Stomach smooth muscle (tissue), 2 donors: Measurements from ENCODE around the gene SPACA4.

ENCODE experiments used
- H3K27ac ChIP-seq: one replicate; pipeline ENCODE4 v1.7.0; 2013; ENCODE audit warnings: mild to moderate bottlenecking, low read length, inconsistent platforms
- H3K27me3 ChIP-seq, 2 donors: one replicate each; pipeline ENCODE4 v1.7.0; 2013; ENCODE audit warnings: low read length in 2 of 2; ENCODE audit not compliant: insufficient read depth in 2 of 2, control insufficient read depth in 1 of 2
- H3K36me3 ChIP-seq, 2 donors: one replicate each; pipeline ENCODE4 v1.7.0; 2013; ENCODE audit warnings: low read length in 2 of 2; ENCODE audit not compliant: control insufficient read depth in 2 of 2, insufficient read depth in 2 of 2
- H3K4me1 ChIP-seq: one replicate; pipeline ENCODE4 v1.7.0; 2013; ENCODE audit warnings: low read length; ENCODE audit not compliant: control insufficient read depth, insufficient read depth
- H3K4me3 ChIP-seq, 2 donors: one replicate each; pipeline ENCODE4 v1.7.0; 2013; ENCODE audit warnings: low read length in 2 of 2
- H3K9ac ChIP-seq, 2 donors: one replicate each; pipeline ENCODE4 v1.7.0; 2013; ENCODE audit warnings: low read length in 2 of 2, mild to moderate bottlenecking in 1 of 2
- H3K9me3 ChIP-seq, 2 donors: one replicate each; pipeline ENCODE4 v1.7.0; 2013; ENCODE audit warnings: low read length in 2 of 2; ENCODE audit not compliant: control insufficient read depth in 2 of 2
- donor health status: healthy.
- donor health status: Pancreatic carcinoma.

SPACA4 gene

GRCh38 chr19:48606463-48607358 is at the start of gene SPACA4:
Gene SPACA4 (plus strand): TSS chr19:48606742. CDS start chr19:48606979, 237 bp downstream.
- no peak within 1 kb of the TSS for H3K27ac ChIP-seq
- no peaks in the 10 kb centered on the region for H3K27me3 ChIP-seq
- H3K9ac ChIP-seq: no peak within 1 kb of the TSS
- no peaks in the 10 kb centered on the region for H3K36me3 ChIP-seq
- no peaks in the 10 kb centered on the region for H3K9me3 ChIP-seq
- no peaks in the 10 kb centered on the region for H3K4me1 ChIP-seq
- H3K4me3 ChIP-seq: no peak within 1 kb of the TSS

GRCh38 chr19:48556825-48557224 is 49.7 kb upstream of the SPACA4 start:
- peaks cover 8 to 12% of the 10 kb centered on the region in 2 donors for H3K27me3 ChIP-seq
- no peak overlapping the region for H3K4me3 ChIP-seq
- H3K4me1 ChIP-seq: no peaks in the 10 kb centered on the region
- H3K9me3 ChIP-seq: no peaks in the 10 kb centered on the region
- H3K36me3 ChIP-seq: no peaks in the 10 kb centered on the region
- no peak overlapping the region for H3K27ac ChIP-seq
- no peak overlapping the region for H3K9ac ChIP-seq

- Histone ChIP-seq H3K36me3 (no peaks in the 10 kb centered on the region), H3K9ac (no peak overlapping the region), H3K4me3 (no peak overlapping the region), H3K27me3 (peaks cover 8 to 12% of the 10 kb centered on the region in 2 donors), H3K9me3 (no peaks in the 10 kb centered on the region), H3K27ac (no peak overlapping the region), H3K4me1 (no peaks in the 10 kb centered on the region)
Observed at GRCh38 chr19:48558018-48558684, 48.4 kb upstream of the SPACA4 start.

GRCh38 chr19:48560095-48560530 is 46.4 kb upstream of the SPACA4 start:
- no peaks in the 10 kb centered on the region for H3K4me1 ChIP-seq
- peaks cover 8 to 10% of the 10 kb centered on the region in 2 donors for H3K27me3 ChIP-seq
- no peak overlapping the region for H3K4me3 ChIP-seq
- no peak overlapping the region for H3K9ac ChIP-seq
- no peaks in the 10 kb centered on the region for H3K36me3 ChIP-seq
- H3K9me3 ChIP-seq: no peaks in the 10 kb centered on the region
- no peak overlapping the region for H3K27ac ChIP-seq

GRCh38 chr19:48561412-48561811 is 45.1 kb upstream of the SPACA4 start:
- Histone ChIP-seq H3K9ac (no peak overlapping the region), H3K9me3 (no peaks in the 10 kb centered on the region), H3K4me1 (no peaks in the 10 kb centered on the region), H3K4me3 (no peak overlapping the region), H3K36me3 (no peaks in the 10 kb centered on the region), H3K27ac (no peak overlapping the region), H3K27me3 (peaks cover 5 to 10% of the 10 kb centered on the region in 2 donors)

- no peaks in the 10 kb centered on the region for H3K27me3 ChIP-seq
- no peaks in the 10 kb centered on the region for H3K9me3 ChIP-seq
- no peak overlapping the region for H3K27ac ChIP-seq
- no peaks in the 10 kb centered on the region for H3K36me3 ChIP-seq
- H3K4me3 ChIP-seq: no peak overlapping the region
- no peak overlapping the region for H3K9ac ChIP-seq
- H3K4me1 ChIP-seq: peaks cover 12% of the 10 kb centered on the region
Observed at GRCh38 chr19:48565090-48565489, 41.5 kb upstream of the SPACA4 start.

GRCh38 chr19:48568345-48568886 is 38.1 kb upstream of the SPACA4 start:
- Histone ChIP-seq H3K4me3 (peak overlapping the region; percentile 40 to 64), H3K36me3 (no peaks in the 10 kb centered on the region), H3K9me3 (no peaks in the 10 kb centered on the region), H3K4me1 (peaks cover 12% of the 10 kb centered on the region), H3K9ac (peak overlapping the region; percentile 42 to 63), H3K27me3 (no peaks in the 10 kb centered on the region), H3K27ac (peak overlapping the region; percentile 49)

- H3K4me3 ChIP-seq: no peak overlapping the region
Observed at GRCh38 chr19:48569814-48570213, 36.7 kb upstream of the SPACA4 start.

GRCh38 chr19:48571378-48572162 is 35.0 kb upstream of the SPACA4 start:
- Histone ChIP-seq H3K9me3 (no peaks in the 10 kb centered on the region), H3K27ac (no peak overlapping the region), H3K4me3 (no peak overlapping the region), H3K27me3 (no peaks in the 10 kb centered on the region), H3K9ac (no peak overlapping the region), H3K4me1 (peaks cover 17% of the 10 kb centered on the region), H3K36me3 (no peaks in the 10 kb centered on the region)

More at GRCh38 chr19:48569814-48570213, 36.7 kb upstream of the SPACA4 start:
- no peaks in the 10 kb centered on the region for H3K9me3 ChIP-seq
- H3K27ac ChIP-seq: no peak overlapping the region
- no peaks in the 10 kb centered on the region for H3K36me3 ChIP-seq
- H3K27me3 ChIP-seq: no peaks in the 10 kb centered on the region
- no peak overlapping the region for H3K9ac ChIP-seq
- peaks cover 17% of the 10 kb centered on the region for H3K4me1 ChIP-seq

- H3K9ac ChIP-seq: no peak overlapping the region
- no peaks in the 10 kb centered on the region for H3K36me3 ChIP-seq
- H3K4me3 ChIP-seq: no peak overlapping the region
- H3K4me1 ChIP-seq: peaks cover 11% of the 10 kb centered on the region
- no peaks in the 10 kb centered on the region for H3K27me3 ChIP-seq
- no peak overlapping the region for H3K27ac ChIP-seq
- H3K9me3 ChIP-seq: no peaks in the 10 kb centered on the region
Observed at GRCh38 chr19:48573163-48573505, 33.4 kb upstream of the SPACA4 start.
